ENCODE results near the gene LRRC4C.

Gene LRRC4C

DNA sequence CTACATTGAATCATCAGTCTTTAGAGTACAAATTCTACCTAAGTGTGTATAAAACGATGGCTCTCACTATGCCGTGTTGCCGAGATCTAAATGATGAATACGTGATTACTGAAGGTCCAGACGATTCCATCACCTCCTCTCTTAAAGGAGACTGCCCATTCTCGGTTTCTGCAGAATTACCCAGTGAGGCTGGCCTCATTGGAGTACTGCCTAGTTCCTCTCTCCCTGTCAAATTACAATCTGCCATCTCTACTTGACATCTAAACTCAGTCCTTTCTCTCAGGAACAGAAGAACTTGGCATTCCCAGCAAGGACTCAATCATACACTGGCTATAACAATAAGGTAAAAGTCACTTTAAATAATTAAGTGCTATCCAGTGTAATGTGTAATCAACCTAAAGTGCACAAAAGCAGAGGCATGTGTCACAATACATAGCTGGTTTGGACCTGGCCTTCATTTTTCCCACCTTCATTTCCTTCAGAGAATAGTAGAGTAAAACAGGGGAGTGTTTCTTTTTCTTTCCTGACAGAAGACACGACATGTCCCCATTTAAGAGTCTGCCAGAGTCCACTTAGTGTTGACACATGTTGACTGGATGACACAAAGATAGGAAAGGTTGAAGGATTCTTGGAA is 634.1 kb downstream of the LRRC4C start:
- no peak overlapping the region for H3K4me2 ChIP-seq (ENCODE audit: insufficient read depth, low read length)
- no peaks in the 10 kb centered on the region for H3K27me3 ChIP-seq (ENCODE audit: insufficient read depth, low read length, poor library complexity)
- no peak overlapping the region for H3K4me3 ChIP-seq (ENCODE audit: low read depth in 1 of 2, low read length in 2 of 2)
- no peaks in the 10 kb centered on the region for H3K9me3 ChIP-seq (ENCODE audit: insufficient read depth, low read length, severe bottlenecking)
- TF ChIP-seq, protein P1, sequence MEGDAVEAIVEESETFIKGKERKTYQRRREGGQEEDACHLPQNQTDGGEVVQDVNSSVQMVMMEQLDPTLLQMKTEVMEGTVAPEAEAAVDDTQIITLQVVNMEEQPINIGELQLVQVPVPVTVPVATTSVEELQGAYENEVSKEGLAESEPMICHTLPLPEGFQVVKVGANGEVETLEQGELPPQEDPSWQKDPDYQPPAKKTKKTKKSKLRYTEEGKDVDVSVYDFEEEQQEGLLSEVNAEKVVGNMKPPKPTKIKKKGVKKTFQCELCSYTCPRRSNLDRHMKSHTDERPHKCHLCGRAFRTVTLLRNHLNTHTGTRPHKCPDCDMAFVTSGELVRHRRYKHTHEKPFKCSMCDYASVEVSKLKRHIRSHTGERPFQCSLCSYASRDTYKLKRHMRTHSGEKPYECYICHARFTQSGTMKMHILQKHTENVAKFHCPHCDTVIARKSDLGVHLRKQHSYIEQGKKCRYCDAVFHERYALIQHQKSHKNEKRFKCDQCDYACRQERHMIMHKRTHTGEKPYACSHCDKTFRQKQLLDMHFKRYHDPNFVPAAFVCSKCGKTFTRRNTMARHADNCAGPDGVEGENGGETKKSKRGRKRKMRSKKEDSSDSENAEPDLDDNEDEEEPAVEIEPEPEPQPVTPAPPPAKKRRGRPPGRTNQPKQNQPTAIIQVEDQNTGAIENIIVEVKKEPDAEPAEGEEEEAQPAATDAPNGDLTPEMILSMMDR (IDR thresholded peaks at IDR 0.05; ENCODE audit: borderline replicate concordance, extremely low read depth, low read length, poor library complexity, severe bottlenecking): no peak
- TF ChIP-seq EZH2 (IDR thresholded peaks at IDR 0.05; ENCODE audit: borderline replicate concordance, low read depth, low read length, severe bottlenecking): no peak
- H3K4me1 ChIP-seq (ENCODE audit: insufficient read depth, low read length): no peaks in the 10 kb centered on the region
- H4K20me1 ChIP-seq (ENCODE audit: insufficient read depth, low read length): no peaks in the 10 kb centered on the region
- H3K27ac ChIP-seq (ENCODE audit: low read length): no peak overlapping the region
- no peaks in the 10 kb centered on the region for H3K79me2 ChIP-seq (ENCODE audit: insufficient read depth, low read length)
- no peak overlapping the region for H3K9ac ChIP-seq (ENCODE audit: low read depth, low read length)
- DNase-seq: no peak
- ATAC-seq (ENCODE audit: insufficient read depth, low read depth): no peak
- no peak overlapping the region for H2AFZ ChIP-seq (ENCODE audit: low read depth, low read length)
- H3K36me3 ChIP-seq (ENCODE audit: insufficient read depth, low read length): no peaks in the 10 kb centered on the region

DNA sequence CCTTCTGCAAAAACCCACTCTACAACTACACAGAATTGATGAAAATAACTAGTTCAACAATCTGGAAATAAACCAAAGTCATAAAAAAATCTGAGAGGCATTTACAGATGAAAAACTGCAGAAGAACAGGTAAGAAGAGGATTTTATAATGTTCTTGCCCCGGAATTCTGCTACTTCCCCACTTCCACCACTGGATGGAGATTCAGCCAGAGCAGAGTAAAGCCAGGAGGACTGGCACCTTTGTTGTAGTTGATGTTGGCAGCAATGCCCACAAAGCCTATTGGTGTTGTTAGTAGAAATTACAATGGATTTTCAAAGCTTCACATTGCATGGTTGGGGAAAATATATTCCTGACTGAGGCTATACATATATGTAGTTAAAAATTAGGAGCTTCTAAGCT is 640.2 kb downstream of the LRRC4C start:
- Histone ChIP-seq H3K79me2 (ENCODE audit: insufficient read depth, low read length) (no peaks in the 10 kb centered on the region), H3K4me1 (ENCODE audit: insufficient read depth, low read length) (no peaks in the 10 kb centered on the region), H3K36me3 (ENCODE audit: insufficient read depth, low read length) (no peaks in the 10 kb centered on the region), H3K9me3 (ENCODE audit: insufficient read depth, low read length, severe bottlenecking) (no peaks in the 10 kb centered on the region), H3K4me3 (ENCODE audit: low read depth in 1 of 2, low read length in 2 of 2) (no peak overlapping the region), H2AFZ (ENCODE audit: low read depth, low read length) (no peak overlapping the region), H3K27ac (ENCODE audit: low read length) (no peak overlapping the region), H3K27me3 (ENCODE audit: insufficient read depth, low read length, poor library complexity) (no peaks in the 10 kb centered on the region), H3K4me2 (ENCODE audit: insufficient read depth, low read length) (no peak overlapping the region), H4K20me1 (ENCODE audit: insufficient read depth, low read length) (no peaks in the 10 kb centered on the region), H3K9ac (ENCODE audit: low read depth, low read length) (no peak overlapping the region)
- no peak for ATAC-seq (ENCODE audit: insufficient read depth, low read depth)
- TF ChIP-seq, protein P1 (IDR thresholded peaks at IDR 0.05; ENCODE audit: borderline replicate concordance, extremely low read depth, low read length, poor library complexity, severe bottlenecking): no peak
- no peak for TF ChIP-seq EZH2 (IDR thresholded peaks at IDR 0.05; ENCODE audit: borderline replicate concordance, low read depth, low read length, severe bottlenecking)
- DNase-seq: no peak

DNA sequence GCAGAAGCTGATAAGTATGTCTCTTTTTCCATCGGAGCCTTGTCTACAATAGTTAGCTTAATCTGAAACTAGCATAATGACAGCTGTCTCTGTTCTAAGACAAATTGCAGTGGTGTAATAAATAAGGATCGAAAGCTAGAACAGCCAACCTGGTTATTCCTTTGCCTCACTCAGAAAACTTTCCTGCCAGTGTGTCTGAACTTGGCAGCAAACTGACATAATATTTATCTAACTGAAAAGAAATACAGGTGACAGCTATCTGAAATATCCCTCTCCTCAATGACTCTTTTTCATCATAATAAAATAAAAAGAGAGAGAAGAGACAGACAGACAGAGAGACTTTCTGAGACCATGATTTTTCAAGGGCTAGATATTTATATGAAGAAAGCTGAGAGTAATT is 642.5 kb downstream of the LRRC4C start:
- no peak overlapping the region for H3K27ac ChIP-seq (ENCODE audit: low read length)
- ATAC-seq (ENCODE audit: insufficient read depth, low read depth): no peak
- H3K9me3 ChIP-seq (ENCODE audit: insufficient read depth, low read length, severe bottlenecking): no peaks in the 10 kb centered on the region

DNA sequence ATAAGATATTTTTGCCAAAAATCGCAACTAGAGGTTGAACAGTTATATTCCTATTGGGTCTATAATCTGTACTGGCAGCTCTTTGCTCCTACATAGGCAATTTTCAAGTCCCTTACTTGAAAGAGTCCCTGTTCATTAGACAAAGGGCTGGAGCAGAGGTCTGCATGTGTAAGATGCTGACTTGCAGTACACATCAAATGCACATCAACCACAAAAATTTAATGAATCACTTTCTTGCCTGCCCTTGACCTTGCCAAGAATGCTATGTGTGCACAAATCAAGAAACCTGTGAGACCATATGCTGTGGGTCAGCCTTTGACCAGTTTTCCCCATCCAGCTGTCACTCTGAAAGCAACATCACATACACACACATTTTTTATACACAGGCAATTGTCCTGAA is 661.5 kb downstream of the LRRC4C start:
- DNase-seq (no peak), ATAC-seq (ENCODE audit: insufficient read depth, low read depth) (no peak)
- H3K4me1 ChIP-seq (ENCODE audit: insufficient read depth, low read length): no peaks in the 10 kb centered on the region
- H3K4me3 ChIP-seq (ENCODE audit: low read depth in 1 of 2, low read length in 2 of 2): no peak overlapping the region
- no peak overlapping the region for H3K27ac ChIP-seq (ENCODE audit: low read length)
- H3K4me2 ChIP-seq (ENCODE audit: insufficient read depth, low read length): no peak overlapping the region
- H3K9me3 ChIP-seq (ENCODE audit: insufficient read depth, low read length, severe bottlenecking): no peaks in the 10 kb centered on the region
- no peaks in the 10 kb centered on the region for H3K79me2 ChIP-seq (ENCODE audit: insufficient read depth, low read length)
- H3K9ac ChIP-seq (ENCODE audit: low read depth, low read length): no peak overlapping the region
- no peak overlapping the region for H2AFZ ChIP-seq (ENCODE audit: low read depth, low read length)
- no peaks in the 10 kb centered on the region for H3K27me3 ChIP-seq (ENCODE audit: insufficient read depth, low read length, poor library complexity)
- TF ChIP-seq, protein P1 (IDR thresholded peaks at IDR 0.05; ENCODE audit: borderline replicate concordance, extremely low read depth, low read length, poor library complexity, severe bottlenecking): no peak
- no peak for TF ChIP-seq EZH2 (IDR thresholded peaks at IDR 0.05; ENCODE audit: borderline replicate concordance, low read depth, low read length, severe bottlenecking)
- no peaks in the 10 kb centered on the region for H4K20me1 ChIP-seq (ENCODE audit: insufficient read depth, low read length)
- no peaks in the 10 kb centered on the region for H3K36me3 ChIP-seq (ENCODE audit: insufficient read depth, low read length)

More for the DNA sequence above, 642.5 kb downstream of the LRRC4C start:
- H3K9ac ChIP-seq (ENCODE audit: low read depth, low read length): no peak overlapping the region
- no peaks in the 10 kb centered on the region for H4K20me1 ChIP-seq (ENCODE audit: insufficient read depth, low read length)
- DNase-seq: no peak
- H3K4me2 ChIP-seq (ENCODE audit: insufficient read depth, low read length): no peak overlapping the region
- no peaks in the 10 kb centered on the region for H3K27me3 ChIP-seq (ENCODE audit: insufficient read depth, low read length, poor library complexity)
- no peaks in the 10 kb centered on the region for H3K36me3 ChIP-seq (ENCODE audit: insufficient read depth, low read length)
- no peaks in the 10 kb centered on the region for H3K4me1 ChIP-seq (ENCODE audit: insufficient read depth, low read length)
- H3K79me2 ChIP-seq (ENCODE audit: insufficient read depth, low read length): no peaks in the 10 kb centered on the region
- no peak overlapping the region for H2AFZ ChIP-seq (ENCODE audit: low read depth, low read length)
- H3K4me3 ChIP-seq (ENCODE audit: low read depth in 1 of 2, low read length in 2 of 2): no peak overlapping the region
- no peak for TF ChIP-seq EZH2 (IDR thresholded peaks at IDR 0.05; ENCODE audit: borderline replicate concordance, low read depth, low read length, severe bottlenecking)
